EH (cell line): ENCODE results near the gene HACD2.

Experiments used
- DNase-seq: peaks from one replicate; pipeline ENCODE4 v3.0.0-alpha.2; 2015; ENCODE audit warnings: low read depth

The HACD2 gene

GRCh38 chr3:123447416-123447748 lies 137.5 kb downstream of the HACD2 start:
- no peak for DNase-seq

- DNase-seq = no peak
Observed at GRCh38 chr3:123446610-123447109, 138.2 kb downstream of the HACD2 start.

GRCh38 chr3:123446210-123446609 lies 138.6 kb downstream of the HACD2 start:
- no peak for DNase-seq

GRCh38 chr3:123445702-123446101 lies 139.2 kb downstream of the HACD2 start:
- no peak for DNase-seq

- no peak for DNase-seq
Observed at GRCh38 chr3:123444744-123445143, 140.1 kb downstream of the HACD2 start.

- peak; percentile 24 for DNase-seq
Observed at GRCh38 chr3:123444023-123444422, 140.8 kb downstream of the HACD2 start.

- no peak for DNase-seq
Observed at GRCh38 chr3:123442908-123443307, 141.9 kb downstream of the HACD2 start.

GRCh38 chr3:123442125-123442524 lies 142.7 kb downstream of the HACD2 start:
- no peak for DNase-seq
